Heart right ventricle (tissue), 16 donors: Measurements from ENCODE around the gene SEPTIN10. TPM values are rescaled to one million over a fixed set of nuclear protein-coding genes. Genes with fewer than 3 reads are reported as not detected.
A peak's percentile ranks its signal among the peaks of the same experiment; 100 is the strongest.

Experiments used
- ATAC-seq, 8 donors: fragments of 200-7000 bp; cut with Tn5 transposase; one replicate each; pipeline ENCODE4 v1.9.1; 2020; ENCODE audit warnings: mild to moderate bottlenecking in 8 of 8, moderate library complexity in 8 of 8, moderate number of reproducible peaks in 1 of 8
- DNase-seq, 2 donors: peaks; one replicate each; pipeline ENCODE4 v3.0.0-alpha.2; 2020
- H3K27ac ChIP-seq, 10 donors: fragments of 200-600 bp; sonication (generic) in 2 of 10; one replicate each; pipeline versions ENCODE4 v1.5.0 to v1.8.0; 2020 to 2022; ENCODE audit warnings: mild to moderate bottlenecking in 3 of 10
- H3K27me3 ChIP-seq, 7 donors: fragments of 200-600 bp; one replicate each; pipeline ENCODE4 v1.8.0; 2021 to 2022; ENCODE audit warnings: mild to moderate bottlenecking in 2 of 7
- H3K36me3 ChIP-seq, 9 donors: fragments of 200-600 bp; sonication (generic) in 1 of 9; one replicate each; pipeline versions ENCODE4 v1.5.0 to v1.8.0; 2020 to 2022; ENCODE audit warnings: mild to moderate bottlenecking in 2 of 9
- H3K4me1 ChIP-seq, 9 donors: fragments of 200-600 bp; sonication (generic) in 1 of 9; one replicate each; pipeline versions ENCODE4 v1.5.0 to v1.8.0; 2020 to 2022; ENCODE audit warnings: mild to moderate bottlenecking in 4 of 9
- H3K4me3 ChIP-seq, 10 donors: fragments of 200-600 bp; sonication (generic) in 2 of 10; one replicate each; pipeline versions ENCODE4 v1.5.0 to v1.8.0; 2020 to 2022; ENCODE audit warnings: mild to moderate bottlenecking in 7 of 10, moderate library complexity in 2 of 10
- H3K9me3 ChIP-seq, 11 donors: fragments of 200-600 bp in 10 of 11; sonication (generic) in 2 of 11; one replicate each; pipeline versions ENCODE4 v1.5.0 to v1.8.0; 2013 to 2022; ENCODE audit warnings: mild to moderate bottlenecking in 2 of 11, control low read depth in 1 of 11, moderate library complexity in 1 of 11
- CTCF ChIP-seq, 9 donors: fragments of 200-600 bp; sonication (generic) in 2 of 9; IDR thresholded peaks; one replicate each; pipeline versions ENCODE4 v1.5.0 to v1.8.0; 2021 to 2022; ENCODE audit warnings: antibody characterized with exemption in 9 of 9, mild to moderate bottlenecking in 5 of 9, moderate library complexity in 1 of 9
- WGBS, 2 donors: extraction: QIAGEN DNeasy Blood & Tissue Kit; methylation state at CpG; one replicate each; pipeline ENCODE4 v1.1.7; 2013; ENCODE audit warnings: inconsistent platforms in 1 of 2; 5-methylcytosine and 5-hydroxymethylcytosine counted together
- intact Hi-C, 10 donors: fragments of 100-400 bp; cut with DNase I; formaldehyde crosslinking; loops; one replicate each; pipeline versions ENCODE4 v1.11.1 to v1.14.2; 2022
- polyA plus RNA-seq, 2 donors: library from polyadenylated mRNA; stranded (reverse); fragments of 200-250 nt; gene quantifications; one replicate each; pipeline ENCODE4 v1.2.3, GENCODE V29; 2013
- total RNA-seq, 10 donors: library from RNA; stranded (reverse); fragmentation: NEBNext Ultra II Directional in 3 of 10; extraction: Animal tissue kit (Norgen Biotek cat#: 25700) in 3 of 10; gene quantifications; one replicate each; pipeline versions ENCODE4 v1.2.1 to v1.2.4, GENCODE V29; 2021 to 2023
- donor health status: Arrhythmogenic right ventricular cardiomyopathy.
- donor health status: ischemic (EF 13 %, LVEDD 7.1; RV severe dilation, severe dysfunction).
- donor health status: healthy with polysubstance abuse.
- donor health status: DM: no; HTN: yes; CAD: no.
- donor health status: DM: no; HTN: no; CAD: no.
- donor health status: ischemic (EF 25% LVEDD 6.9; RV normal size, moderate dysfunction).
- donor health status: ischemic (EF 25% LVEDD 5.7; RV mildly dilated, moderate dysfunction).
- donor health status: healthy.
- donor health status: DM: yes; HTN: yes; CAD: no.
- donor health status: Ischemic cardiomyopathy.
- donor health status: ischemic (EF 35%, LVEDD 5.7; RV mildly dilated, moderate dysfunction).
- donor health status: nonischemic (EF 11% LVEDD 7.7; RV severe dilation, severe dysfunction).
- donor health status: DM: yes; HTN: yes; CAD: no.
- donor health status: PGD.
- donor health status: ischemic (EF 29% LVEDD 5.4; RV normal size, mild dysfunction).
- donor health status: nonischemic (EF 23%, LVEDD 6.1; RV moderate dilation, normal function).

Gene SEPTIN10
- total and polyA plus RNA-seq, 12 donors, result 20.9 to 61.0 (median 50.1) TPM

- intact Hi-C loops, result loop anchor here in 1 of 10 donors (5.0 kb wide), 1 partner anchor 38 kb away; no protein-coding TSS in a partner anchor
- H3K27me3 ChIP-seq, result peaks cover 0 to 13% (median 0%) of the 10 kb centered on the region in 7 donors
- H3K4me3 ChIP-seq, result no peak overlapping the region
- no peaks in the 10 kb centered on the region for H3K4me1 ChIP-seq
- TF ChIP-seq CTCF (IDR thresholded peaks at IDR 0.05), result no peak
- no peak for ATAC-seq
- WGBS, 2 donors, result 96 to 97% methylated on average over 4 of the region's 4 CpGs
- no peak overlapping the region for H3K27ac ChIP-seq
- H3K9me3 ChIP-seq, result no peaks in the 10 kb centered on the region
- DNase-seq, result no peak
- H3K36me3 ChIP-seq, result no peaks in the 10 kb centered on the region
Observed at GRCh38 chr2:109623923-109624322, 10.2 kb upstream of the SEPTIN10 start.

GRCh38 chr2:109623297-109623696 lies 9.5 kb upstream of the SEPTIN10 start:
- 69 to 70% methylated on average over 5 of the region's 5 CpGs for WGBS, 2 donors

GRCh38 chr2:109619032-109619615 lies 5.4 kb upstream of the SEPTIN10 start:
- WGBS, 2 donors, result 84 to 86% methylated on average over 4 of the region's 4 CpGs
- no peak for ATAC-seq

More at GRCh38 chr2:109623297-109623696, 9.5 kb upstream of the SEPTIN10 start:
- Histone ChIP-seq H3K9me3 (no peaks in the 10 kb centered on the region), H3K36me3 (no peaks in the 10 kb centered on the region), H3K27me3 (peaks cover 0 to 15% (median 0%) of the 10 kb centered on the region in 7 donors), H3K4me3 (no peak overlapping the region), H3K27ac (no peak overlapping the region), H3K4me1 (no peaks in the 10 kb centered on the region)
- TF ChIP-seq CTCF (IDR thresholded peaks at IDR 0.05), result no peak
- intact Hi-C loops, result loop anchor here in 1 of 10 donors (5.0 kb wide), 1 partner anchor 39 kb away; no protein-coding TSS in a partner anchor
- DNase-seq (no peak), ATAC-seq (peak in 1 of 8 donors; percentile 13)

GRCh38 chr2:109616184-109616583 lies 2.4 kb upstream of the SEPTIN10 start:
- peaks cover 0 to 39% (median 31%) of the 10 kb centered on the region in 9 donors for H3K4me1 ChIP-seq
- H3K9me3 ChIP-seq, result no peaks in the 10 kb centered on the region
- H3K27me3 ChIP-seq, result peaks cover 0 to 68% (median 0%) of the 10 kb centered on the region in 7 donors
- intact Hi-C loops, result loop anchor here in 3 of 10 donors (5.0 to 10.0 kb wide), 3 partner anchors 49 to 79 kb away; no protein-coding TSS in a partner anchor
- no peak for TF ChIP-seq CTCF (IDR thresholded peaks at IDR 0.05)
- WGBS, 2 donors, result 91 to 95% methylated on average over 5 of the region's 5 CpGs
- H3K27ac ChIP-seq, result no peak overlapping the region
- no peaks in the 10 kb centered on the region for H3K36me3 ChIP-seq
- DNase-seq (no peak), ATAC-seq (no peak)
- H3K4me3 ChIP-seq, result peak overlapping the region in 1 of 10 donors; percentile 77

More at GRCh38 chr2:109619032-109619615, 5.4 kb upstream of the SEPTIN10 start:
- no peak for TF ChIP-seq CTCF (IDR thresholded peaks at IDR 0.05)
- Histone ChIP-seq H3K4me1 (peaks cover 0 to 24% (median 18%) of the 10 kb centered on the region in 9 donors), H3K27me3 (peaks cover 0 to 46% (median 0%) of the 10 kb centered on the region in 7 donors), H3K9me3 (no peaks in the 10 kb centered on the region), H3K27ac (no peak overlapping the region), H3K36me3 (no peaks in the 10 kb centered on the region), H3K4me3 (no peak overlapping the region)
- DNase-seq, result no peak
- intact Hi-C loops, result loop anchor here in 3 of 10 donors (5.0 to 10.0 kb wide), 3 partner anchors 46 to 76 kb away; no protein-coding TSS in a partner anchor
